GM23338 (cell line): ENCODE results near the gene PGAP3. TPM values are rescaled to one million over a fixed set of nuclear protein-coding genes. Genes with fewer than 3 reads are reported as not detected.

Source experiments
- ATAC-seq: fragments of 200-7000 bp; cut with Tn5 transposase; 3 replicates; pipeline ENCODE4 v1.9.1; 2020
- DNase-seq: peaks from one replicate; pipeline ENCODE4 v3.0.0-alpha.2; 2015; ENCODE audit warnings: low spot score
- H2AFZ ChIP-seq: fragments of 200-600 bp; sonication (generic); 2 replicates; pipeline ENCODE4 v1.8.0; 2016; ENCODE audit warnings: antibody characterized with exemption, mild to moderate bottlenecking, moderate library complexity
- H3F3A ChIP-seq: fragments of 200-600 bp; sonication (generic); replicated peaks from 2 replicates; pipeline ENCODE4 v1.8.0; 2017; ENCODE audit warnings: antibody characterized with exemption, mixed run types, low read depth
- H3K27ac ChIP-seq: fragments of 200-600 bp; sonication (generic); 2 replicates; pipeline ENCODE4 v1.6.1; 2016; ENCODE audit warnings: low read depth
- H3K27me3 ChIP-seq: fragments of 200-600 bp; sonication (generic); 2 replicates; pipeline ENCODE4 v1.8.0; 2016; ENCODE audit warnings: mild to moderate bottlenecking, mixed run types, moderate library complexity; ENCODE audit not compliant: insufficient read depth
- H3K36me3 ChIP-seq: fragments of 200-600 bp; sonication (generic); 2 replicates; pipeline ENCODE4 v1.8.0; 2016; ENCODE audit warnings: mild to moderate bottlenecking; ENCODE audit not compliant: insufficient read depth
- H3K4me1 ChIP-seq: fragments of 200-600 bp; sonication (generic); 2 replicates; pipeline ENCODE4 v1.8.0; 2016; ENCODE audit warnings: mild to moderate bottlenecking, moderate library complexity; ENCODE audit not compliant: insufficient read depth
- H3K4me2 ChIP-seq: fragments of 200-600 bp; sonication (generic); 2 replicates; pipeline ENCODE4 v1.7.1; 2017; ENCODE audit warnings: mixed run types
- H3K4me3 ChIP-seq: fragments of 200-600 bp; sonication (generic); 2 replicates; pipeline ENCODE4 v1.6.1; 2016; ENCODE audit warnings: mixed run types
- H3K79me2 ChIP-seq: fragments of 200-600 bp; sonication (generic); replicated peaks from 2 replicates; pipeline ENCODE4 v1.8.0; 2017; ENCODE audit warnings: mild to moderate bottlenecking; ENCODE audit not compliant: insufficient read depth
- H3K9me2 ChIP-seq: fragments of 200-600 bp; sonication (generic); 2 replicates; pipeline ENCODE4 v1.8.0; 2017; ENCODE audit not compliant: insufficient read depth
- H4K20me1 ChIP-seq: fragments of 200-600 bp; sonication (generic); replicated peaks from 2 replicates; pipeline ENCODE4 v1.8.0; 2017; ENCODE audit warnings: mild to moderate bottlenecking; ENCODE audit not compliant: insufficient read depth
- H3K27ac Mint-ChIP-seq: 2 replicates; pipeline ENCODE4 v1.8.0; 2020; ENCODE audit warnings: inconsistent platforms, mild to moderate bottlenecking, moderate library complexity, mixed read lengths
- H3K27me3 Mint-ChIP-seq: 3 replicates; pipeline ENCODE4 v1.8.0; 2022; ENCODE audit warnings: low read depth, mild to moderate bottlenecking, moderate library complexity, mixed read lengths, inconsistent platforms; ENCODE audit not compliant: insufficient read depth, poor library complexity
- H3K36me3 Mint-ChIP-seq: 3 replicates; pipeline ENCODE4 v1.8.0; 2021; ENCODE audit warnings: low read depth, mild to moderate bottlenecking, inconsistent platforms, moderate library complexity, mixed read lengths
- H3K4me1 Mint-ChIP-seq: 3 replicates; pipeline ENCODE4 v1.8.0; 2020; ENCODE audit warnings: mild to moderate bottlenecking, inconsistent platforms, mixed read lengths
- H3K4me3 Mint-ChIP-seq: 3 replicates; pipeline ENCODE4 v1.8.0; 2021; ENCODE audit warnings: moderate library complexity, mild to moderate bottlenecking, inconsistent platforms, mixed read lengths
- H3K9me3 Mint-ChIP-seq: 3 replicates; pipeline ENCODE4 v1.8.0; 2020; ENCODE audit warnings: moderate library complexity, mild to moderate bottlenecking, inconsistent platforms, mixed read lengths
- CREB1 ChIP-seq: fragments of 250-450 bp; sonication (Bioruptor Pico); IDR thresholded peaks from 2 replicates; pipeline ENCODE4 v1.5.0; 2020; ENCODE audit warnings: low read depth, mild to moderate bottlenecking, moderate library complexity
- EZH2 ChIP-seq: fragments of 200-600 bp; sonication (generic); IDR thresholded peaks from one replicate; pipeline ENCODE4 v1.8.0; 2017; ENCODE audit warnings: antibody characterized with exemption, mild to moderate bottlenecking, low read depth; ENCODE audit not compliant: unreplicated experiment
- EZH2phosphoT487 ChIP-seq: fragments of 200-600 bp; sonication (generic); IDR thresholded peaks from one replicate; pipeline ENCODE4 v1.8.1; 2018; ENCODE audit warnings: antibody characterized with exemption; ENCODE audit not compliant: unreplicated experiment
- JUNB ChIP-seq: IDR thresholded peaks from one replicate; pipeline ENCODE4 v1.6.1; 2016; ENCODE audit warnings: antibody characterized with exemption; ENCODE audit not compliant: unreplicated experiment
- NANOG ChIP-seq: IDR thresholded peaks from 2 replicates; pipeline ENCODE4 v1.6.1; 2016; ENCODE audit warnings: antibody characterized with exemption, borderline replicate concordance
- POLR2AphosphoS5 ChIP-seq: IDR thresholded peaks from 2 replicates; pipeline ENCODE4 v1.6.1; 2016; ENCODE audit warnings: antibody characterized with exemption, low read depth
- STAT1 ChIP-seq: IDR thresholded peaks from one replicate; pipeline ENCODE4 v1.6.1; 2016; ENCODE audit warnings: antibody characterized with exemption; ENCODE audit not compliant: unreplicated experiment
- ZNF114 ChIP-seq: fragments of 250-450 bp; sonication (Bioruptor Pico); IDR thresholded peaks from 2 replicates; pipeline ENCODE4 v1.5.0; 2020; ENCODE audit warnings: mild to moderate bottlenecking, moderate library complexity
- ZNF331 ChIP-seq: fragments of 250-450 bp; sonication (Bioruptor Pico); IDR thresholded peaks from 2 replicates; pipeline ENCODE4 v1.5.0; 2020; ENCODE audit warnings: low read depth, mild to moderate bottlenecking, moderate library complexity
- polyA plus RNA-seq: library from polyadenylated mRNA; unstranded; fragments of >200 nt; fragmentation: Nextera tagmentation; extraction: Ambion mirVana; gene quantifications from 2 replicates; pipeline ENCODE4 v1.2.1, GENCODE V29; 2016
- total RNA-seq: library from RNA; depleted of rRNA; stranded (reverse); fragments of >200 nt; shearing (Covaris generic); gene quantifications from 2 replicates; pipeline ENCODE4 v1.2.3, GENCODE V29; 2014
- TF ChIP-seq, protein P1 (sequence below), 2 experiments: fragments of 200-600 bp in 1 of 2; sonication (generic) in 1 of 2; conservative IDR thresholded peaks; 2 replicates each; pipeline versions ENCODE4 v1.5.1 to v1.6.1; 2016 to 2017; ENCODE audit warnings: antibody characterized with exemption in 2 of 2, low read depth in 2 of 2, mild to moderate bottlenecking in 2 of 2, moderate library complexity in 1 of 2
- TF ChIP-seq, protein P2 (sequence below): IDR thresholded peaks from one replicate; pipeline ENCODE4 v1.6.1; 2018; ENCODE audit warnings: antibody characterized with exemption; ENCODE audit not compliant: unreplicated experiment
- TF ChIP-seq, protein P3 (sequence below): fragments of 250-450 bp; sonication (Bioruptor Pico); IDR thresholded peaks from 2 replicates; pipeline ENCODE4 v1.5.0; 2020; ENCODE audit warnings: mild to moderate bottlenecking, moderate library complexity
- TF ChIP-seq, protein P4 (sequence below): IDR thresholded peaks from 2 replicates; pipeline ENCODE4 v1.6.1; 2016; ENCODE audit warnings: antibody characterized with exemption

Gene PGAP3
- total and polyA plus RNA-seq, 2 experiments from 2014 or later, result 7.0 to 10.7 TPM

DNA sequence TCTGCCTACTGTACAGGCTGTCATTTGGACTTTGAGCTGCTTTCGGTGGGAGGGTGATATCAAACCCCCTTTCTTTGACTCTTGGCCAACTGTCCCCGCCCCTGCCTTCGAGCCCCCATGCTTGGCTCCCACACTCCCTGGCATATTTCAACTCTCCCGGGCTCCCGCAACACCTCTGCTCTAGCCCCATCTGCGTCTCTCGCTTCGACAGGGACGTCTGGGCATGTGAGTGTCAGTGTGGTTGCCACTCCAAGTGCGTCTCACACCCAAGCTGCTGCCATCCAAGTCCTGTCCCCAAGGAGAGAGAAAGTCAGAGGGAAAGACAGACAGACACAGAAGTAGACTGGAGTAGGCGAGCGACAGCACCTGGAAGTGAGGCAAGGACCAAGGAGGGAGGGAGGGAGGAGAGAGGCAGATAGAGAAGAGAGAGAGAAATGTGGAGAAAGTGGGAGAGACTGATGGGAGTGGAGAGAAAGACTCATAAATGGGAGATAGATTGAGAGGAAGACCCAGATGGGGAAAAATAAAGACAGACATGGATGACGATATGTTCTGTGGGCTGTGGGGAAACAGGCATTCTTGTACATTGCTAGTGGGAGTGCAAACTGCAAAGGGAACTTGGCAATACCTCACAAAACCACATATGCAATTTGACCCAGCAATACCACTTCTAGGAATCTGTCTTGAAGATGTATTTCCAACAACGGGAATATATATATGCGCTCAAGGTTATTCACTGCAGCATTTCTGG lies 39.1 kb downstream of the PGAP3 start:
- no peak for DNase-seq
- no peak overlapping the region for H3K4me3 Mint-ChIP-seq

More for the DNA sequence above, 39.1 kb downstream of the PGAP3 start:
- Histone ChIP-seq H3K27me3 (no peaks in the 10 kb centered on the region), H3K4me2 (no peak overlapping the region), H3K4me1 (peaks cover 48% of the 10 kb centered on the region), H2AFZ (no peak overlapping the region), H3K9me2 (no peaks in the 10 kb centered on the region), H3K4me3 (no peak overlapping the region), H3K36me3 (no peaks in the 10 kb centered on the region), H3K27ac (no peak overlapping the region), H3K79me2 (peaks cover 36% of the 10 kb centered on the region), H4K20me1 (peaks cover 8% of the 10 kb centered on the region), H3F3A (peaks cover 17% of the 10 kb centered on the region; the same call in 1 of the 2 replicates)
- H3K4me1 Mint-ChIP-seq, result peaks cover 58% of the 10 kb centered on the region
- H3K27me3 Mint-ChIP-seq, result peaks cover 19% of the 10 kb centered on the region
- ATAC-seq, result no peak
- H3K9me3 Mint-ChIP-seq, result no peaks in the 10 kb centered on the region; the same call in 2 of the 3 replicates
- no peaks in the 10 kb centered on the region; the same call in 1 of the 3 replicates for H3K36me3 Mint-ChIP-seq
- H3K27ac Mint-ChIP-seq, result no peak overlapping the region
- TF ChIP-seq, protein P1, sequence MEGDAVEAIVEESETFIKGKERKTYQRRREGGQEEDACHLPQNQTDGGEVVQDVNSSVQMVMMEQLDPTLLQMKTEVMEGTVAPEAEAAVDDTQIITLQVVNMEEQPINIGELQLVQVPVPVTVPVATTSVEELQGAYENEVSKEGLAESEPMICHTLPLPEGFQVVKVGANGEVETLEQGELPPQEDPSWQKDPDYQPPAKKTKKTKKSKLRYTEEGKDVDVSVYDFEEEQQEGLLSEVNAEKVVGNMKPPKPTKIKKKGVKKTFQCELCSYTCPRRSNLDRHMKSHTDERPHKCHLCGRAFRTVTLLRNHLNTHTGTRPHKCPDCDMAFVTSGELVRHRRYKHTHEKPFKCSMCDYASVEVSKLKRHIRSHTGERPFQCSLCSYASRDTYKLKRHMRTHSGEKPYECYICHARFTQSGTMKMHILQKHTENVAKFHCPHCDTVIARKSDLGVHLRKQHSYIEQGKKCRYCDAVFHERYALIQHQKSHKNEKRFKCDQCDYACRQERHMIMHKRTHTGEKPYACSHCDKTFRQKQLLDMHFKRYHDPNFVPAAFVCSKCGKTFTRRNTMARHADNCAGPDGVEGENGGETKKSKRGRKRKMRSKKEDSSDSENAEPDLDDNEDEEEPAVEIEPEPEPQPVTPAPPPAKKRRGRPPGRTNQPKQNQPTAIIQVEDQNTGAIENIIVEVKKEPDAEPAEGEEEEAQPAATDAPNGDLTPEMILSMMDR (conservative IDR thresholded peaks at IDR 0.05; ENCODE audit: low read depth in 2 of 2), result no peak
- TF ChIP-seq CREB1 (no peak), POLR2AphosphoS5 (no peak), EZH2phosphoT487 (no peak), ZNF114 (CRISPR knock-in tag) (no peak), ZNF331 (CRISPR knock-in tag) (no peak), EZH2 (no peak), STAT1 (no peak), NANOG (no peak), JUNB (no peak)
- TF ChIP-seq, protein P2, sequence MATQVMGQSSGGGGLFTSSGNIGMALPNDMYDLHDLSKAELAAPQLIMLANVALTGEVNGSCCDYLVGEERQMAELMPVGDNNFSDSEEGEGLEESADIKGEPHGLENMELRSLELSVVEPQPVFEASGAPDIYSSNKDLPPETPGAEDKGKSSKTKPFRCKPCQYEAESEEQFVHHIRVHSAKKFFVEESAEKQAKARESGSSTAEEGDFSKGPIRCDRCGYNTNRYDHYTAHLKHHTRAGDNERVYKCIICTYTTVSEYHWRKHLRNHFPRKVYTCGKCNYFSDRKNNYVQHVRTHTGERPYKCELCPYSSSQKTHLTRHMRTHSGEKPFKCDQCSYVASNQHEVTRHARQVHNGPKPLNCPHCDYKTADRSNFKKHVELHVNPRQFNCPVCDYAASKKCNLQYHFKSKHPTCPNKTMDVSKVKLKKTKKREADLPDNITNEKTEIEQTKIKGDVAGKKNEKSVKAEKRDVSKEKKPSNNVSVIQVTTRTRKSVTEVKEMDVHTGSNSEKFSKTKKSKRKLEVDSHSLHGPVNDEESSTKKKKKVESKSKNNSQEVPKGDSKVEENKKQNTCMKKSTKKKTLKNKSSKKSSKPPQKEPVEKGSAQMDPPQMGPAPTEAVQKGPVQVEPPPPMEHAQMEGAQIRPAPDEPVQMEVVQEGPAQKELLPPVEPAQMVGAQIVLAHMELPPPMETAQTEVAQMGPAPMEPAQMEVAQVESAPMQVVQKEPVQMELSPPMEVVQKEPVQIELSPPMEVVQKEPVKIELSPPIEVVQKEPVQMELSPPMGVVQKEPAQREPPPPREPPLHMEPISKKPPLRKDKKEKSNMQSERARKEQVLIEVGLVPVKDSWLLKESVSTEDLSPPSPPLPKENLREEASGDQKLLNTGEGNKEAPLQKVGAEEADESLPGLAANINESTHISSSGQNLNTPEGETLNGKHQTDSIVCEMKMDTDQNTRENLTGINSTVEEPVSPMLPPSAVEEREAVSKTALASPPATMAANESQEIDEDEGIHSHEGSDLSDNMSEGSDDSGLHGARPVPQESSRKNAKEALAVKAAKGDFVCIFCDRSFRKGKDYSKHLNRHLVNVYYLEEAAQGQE, result no peak
- TF ChIP-seq, protein P3, sequence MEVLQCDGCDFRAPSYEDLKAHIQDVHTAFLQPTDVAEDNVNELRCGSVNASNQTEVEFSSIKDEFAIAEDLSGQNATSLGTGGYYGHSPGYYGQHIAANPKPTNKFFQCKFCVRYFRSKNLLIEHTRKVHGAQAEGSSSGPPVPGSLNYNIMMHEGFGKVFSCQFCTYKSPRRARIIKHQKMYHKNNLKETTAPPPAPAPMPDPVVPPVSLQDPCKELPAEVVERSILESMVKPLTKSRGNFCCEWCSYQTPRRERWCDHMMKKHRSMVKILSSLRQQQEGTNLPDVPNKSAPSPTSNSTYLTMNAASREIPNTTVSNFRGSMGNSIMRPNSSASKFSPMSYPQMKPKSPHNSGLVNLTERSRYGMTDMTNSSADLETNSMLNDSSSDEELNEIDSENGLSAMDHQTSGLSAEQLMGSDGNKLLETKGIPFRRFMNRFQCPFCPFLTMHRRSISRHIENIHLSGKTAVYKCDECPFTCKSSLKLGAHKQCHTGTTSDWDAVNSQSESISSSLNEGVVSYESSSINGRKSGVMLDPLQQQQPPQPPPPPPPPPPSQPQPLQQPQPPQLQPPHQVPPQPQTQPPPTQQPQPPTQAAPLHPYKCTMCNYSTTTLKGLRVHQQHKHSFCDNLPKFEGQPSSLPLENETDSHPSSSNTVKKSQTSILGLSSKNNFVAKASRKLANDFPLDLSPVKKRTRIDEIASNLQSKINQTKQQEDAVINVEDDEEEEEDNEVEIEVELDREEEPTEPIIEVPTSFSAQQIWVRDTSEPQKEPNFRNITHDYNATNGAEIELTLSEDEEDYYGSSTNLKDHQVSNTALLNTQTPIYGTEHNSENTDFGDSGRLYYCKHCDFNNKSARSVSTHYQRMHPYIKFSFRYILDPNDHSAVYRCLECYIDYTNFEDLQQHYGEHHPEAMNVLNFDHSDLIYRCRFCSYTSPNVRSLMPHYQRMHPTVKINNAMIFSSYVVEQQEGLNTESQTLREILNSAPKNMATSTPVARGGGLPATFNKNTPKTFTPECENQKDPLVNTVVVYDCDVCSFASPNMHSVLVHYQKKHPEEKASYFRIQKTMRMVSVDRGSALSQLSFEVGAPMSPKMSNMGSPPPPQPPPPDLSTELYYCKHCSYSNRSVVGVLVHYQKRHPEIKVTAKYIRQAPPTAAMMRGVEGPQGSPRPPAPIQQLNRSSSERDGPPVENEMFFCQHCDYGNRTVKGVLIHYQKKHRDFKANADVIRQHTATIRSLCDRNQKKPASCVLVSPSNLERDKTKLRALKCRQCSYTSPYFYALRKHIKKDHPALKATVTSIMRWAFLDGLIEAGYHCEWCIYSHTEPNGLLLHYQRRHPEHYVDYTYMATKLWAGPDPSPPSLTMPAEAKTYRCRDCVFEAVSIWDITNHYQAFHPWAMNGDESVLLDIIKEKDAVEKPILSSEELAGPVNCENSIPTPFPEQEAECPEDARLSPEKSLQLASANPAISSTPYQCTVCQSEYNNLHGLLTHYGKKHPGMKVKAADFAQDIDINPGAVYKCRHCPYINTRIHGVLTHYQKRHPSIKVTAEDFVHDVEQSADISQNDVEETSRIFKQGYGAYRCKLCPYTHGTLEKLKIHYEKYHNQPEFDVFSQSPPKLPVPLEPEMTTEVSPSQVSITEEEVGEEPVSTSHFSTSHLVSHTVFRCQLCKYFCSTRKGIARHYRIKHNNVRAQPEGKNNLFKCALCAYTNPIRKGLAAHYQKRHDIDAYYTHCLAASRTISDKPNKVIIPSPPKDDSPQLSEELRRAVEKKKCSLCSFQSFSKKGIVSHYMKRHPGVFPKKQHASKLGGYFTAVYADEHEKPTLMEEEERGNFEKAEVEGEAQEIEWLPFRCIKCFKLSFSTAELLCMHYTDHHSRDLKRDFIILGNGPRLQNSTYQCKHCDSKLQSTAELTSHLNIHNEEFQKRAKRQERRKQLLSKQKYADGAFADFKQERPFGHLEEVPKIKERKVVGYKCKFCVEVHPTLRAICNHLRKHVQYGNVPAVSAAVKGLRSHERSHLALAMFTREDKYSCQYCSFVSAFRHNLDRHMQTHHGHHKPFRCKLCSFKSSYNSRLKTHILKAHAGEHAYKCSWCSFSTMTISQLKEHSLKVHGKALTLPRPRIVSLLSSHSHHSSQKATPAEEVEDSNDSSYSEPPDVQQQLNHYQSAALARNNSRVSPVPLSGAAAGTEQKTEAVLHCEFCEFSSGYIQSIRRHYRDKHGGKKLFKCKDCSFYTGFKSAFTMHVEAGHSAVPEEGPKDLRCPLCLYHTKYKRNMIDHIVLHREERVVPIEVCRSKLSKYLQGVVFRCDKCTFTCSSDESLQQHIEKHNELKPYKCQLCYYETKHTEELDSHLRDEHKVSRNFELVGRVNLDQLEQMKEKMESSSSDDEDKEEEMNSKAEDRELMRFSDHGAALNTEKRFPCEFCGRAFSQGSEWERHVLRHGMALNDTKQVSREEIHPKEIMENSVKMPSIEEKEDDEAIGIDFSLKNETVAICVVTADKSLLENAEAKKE, result no peak
- TF ChIP-seq, protein P4, sequence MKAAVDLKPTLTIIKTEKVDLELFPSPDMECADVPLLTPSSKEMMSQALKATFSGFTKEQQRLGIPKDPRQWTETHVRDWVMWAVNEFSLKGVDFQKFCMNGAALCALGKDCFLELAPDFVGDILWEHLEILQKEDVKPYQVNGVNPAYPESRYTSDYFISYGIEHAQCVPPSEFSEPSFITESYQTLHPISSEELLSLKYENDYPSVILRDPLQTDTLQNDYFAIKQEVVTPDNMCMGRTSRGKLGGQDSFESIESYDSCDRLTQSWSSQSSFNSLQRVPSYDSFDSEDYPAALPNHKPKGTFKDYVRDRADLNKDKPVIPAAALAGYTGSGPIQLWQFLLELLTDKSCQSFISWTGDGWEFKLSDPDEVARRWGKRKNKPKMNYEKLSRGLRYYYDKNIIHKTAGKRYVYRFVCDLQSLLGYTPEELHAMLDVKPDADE, result no peak
